SK-N-SH (cell line): Measurements from ENCODE around the gene VRK2.

Experiments used
- CHD2 ChIP-seq: fragments of 150-350 bp; IDR thresholded peaks from 2 replicates; pipeline ENCODE4 v1.6.1; 2018; ENCODE audit warnings: low read length; ENCODE audit not compliant: partially characterized antibody
- ELF1 ChIP-seq: IDR thresholded peaks from 2 replicates; pipeline ENCODE4 v1.4.0; 2012
- EP300 ChIP-seq, 2 experiments: IDR thresholded peaks; 2 replicates each; pipeline versions ENCODE4 v1.4.0 to v1.6.1; 2012; ENCODE audit warnings: borderline replicate concordance in 1 of 2, low read depth in 1 of 2, low read length in 1 of 2
- EZH2phosphoT487 ChIP-seq: fragments of 200-600 bp; sonication (generic); IDR thresholded peaks from 2 replicates; pipeline ENCODE4 v1.6.1; 2017; ENCODE audit warnings: low read depth, mixed run types, mild to moderate bottlenecking, antibody characterized with exemption, moderate library complexity, borderline replicate concordance
- FOXJ3 ChIP-seq: sonication (generic); formaldehyde crosslinking; IDR thresholded peaks from 2 replicates; pipeline ENCODE4 v1.5.1; 2020; ENCODE audit warnings: mild to moderate bottlenecking, missing genetic modification reagents
- GABPA ChIP-seq: IDR thresholded peaks from 2 replicates; pipeline ENCODE4 v1.4.0; 2012; ENCODE audit warnings: low read depth, mild to moderate bottlenecking
- GATA2 ChIP-seq: sonication (generic); formaldehyde crosslinking; IDR thresholded peaks from 2 replicates; pipeline ENCODE4 v1.5.0; 2020; ENCODE audit warnings: mild to moderate bottlenecking, missing genetic modification reagents
- MAX ChIP-seq: IDR thresholded peaks from 2 replicates; pipeline ENCODE4 v1.4.0; 2012; ENCODE audit warnings: low read depth
- POLR2AphosphoS5 ChIP-seq: IDR thresholded peaks from 2 replicates; pipeline ENCODE4 v1.6.1; 2012; ENCODE audit warnings: low read depth, low read length
- RCOR1 ChIP-seq: fragments of 150-350 bp; IDR thresholded peaks from 2 replicates; pipeline ENCODE4 v1.6.1; 2017; ENCODE audit warnings: antibody characterized with exemption, low read length
- SMC3 ChIP-seq: IDR thresholded peaks from 2 replicates; pipeline ENCODE4 v1.6.1; 2012; ENCODE audit warnings: low read depth, low read length, improper control_type of control experiment
- TAF1 ChIP-seq: IDR thresholded peaks from 2 replicates; pipeline ENCODE4 v1.6.1; 2012; ENCODE audit warnings: low read depth, mild to moderate bottlenecking, low read length, moderate library complexity, borderline replicate concordance
- TF ChIP-seq, protein P1 (sequence below): fragments of 200-600 bp; sonication (generic); IDR thresholded peaks from 2 replicates; pipeline ENCODE4 v1.6.1; 2017; ENCODE audit warnings: antibody characterized with exemption, mild to moderate bottlenecking, moderate library complexity
- TF ChIP-seq, protein P2 (sequence below): fragments of 150-350 bp; IDR thresholded peaks from 2 replicates; pipeline ENCODE4 v1.6.1; 2017; ENCODE audit warnings: antibody characterized with exemption, low read length, low read depth, borderline replicate concordance

DNA sequence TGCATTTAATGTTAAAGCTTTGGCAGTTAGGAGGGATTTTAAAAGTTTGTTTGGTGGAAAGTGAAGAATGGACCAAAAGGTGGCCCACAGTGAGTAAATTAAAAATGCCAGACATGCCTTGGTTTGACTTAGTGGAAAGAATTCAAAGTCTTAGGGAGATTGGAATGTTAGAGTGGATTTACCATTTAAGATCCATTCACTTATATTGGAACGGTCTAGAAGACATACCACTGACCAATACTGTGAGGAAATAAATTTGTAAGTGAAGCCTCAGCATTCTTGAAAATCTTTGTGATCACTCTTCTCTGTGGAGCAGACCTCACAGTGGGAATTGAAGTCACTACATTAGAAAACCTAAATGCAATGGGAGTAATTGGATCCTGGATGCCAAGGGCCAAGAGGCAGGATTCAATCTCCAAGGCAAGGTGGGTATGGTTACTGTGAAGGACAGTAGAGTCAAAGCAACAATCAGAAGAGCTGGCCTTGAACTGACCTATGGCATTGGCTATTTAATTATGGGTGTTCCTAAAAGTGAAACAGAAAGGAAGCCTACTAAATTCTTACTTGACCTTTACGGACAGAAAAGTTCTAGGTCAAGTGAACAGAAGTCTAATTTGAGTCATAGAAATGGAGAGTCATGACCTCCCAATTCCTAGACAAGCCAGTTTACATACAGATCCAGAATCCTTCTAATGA is 40.2 kb upstream of the VRK2 start:
- TF ChIP-seq FOXJ3 (CRISPR knock-in tag) (no peak), SMC3 (no peak), TAF1 (no peak), GATA2 (CRISPR knock-in tag) (no peak), MAX (no peak), CHD2 (no peak), RCOR1 (no peak), ELF1 (no peak), GABPA (no peak), POLR2AphosphoS5 (no peak), EZH2phosphoT487 (no peak), EP300 (IDR thresholded peaks at IDR 0.05; ENCODE audit: borderline replicate concordance in 1 of 2, low read depth in 1 of 2, low read length in 1 of 2) (no peak)
- TF ChIP-seq, protein P1, sequence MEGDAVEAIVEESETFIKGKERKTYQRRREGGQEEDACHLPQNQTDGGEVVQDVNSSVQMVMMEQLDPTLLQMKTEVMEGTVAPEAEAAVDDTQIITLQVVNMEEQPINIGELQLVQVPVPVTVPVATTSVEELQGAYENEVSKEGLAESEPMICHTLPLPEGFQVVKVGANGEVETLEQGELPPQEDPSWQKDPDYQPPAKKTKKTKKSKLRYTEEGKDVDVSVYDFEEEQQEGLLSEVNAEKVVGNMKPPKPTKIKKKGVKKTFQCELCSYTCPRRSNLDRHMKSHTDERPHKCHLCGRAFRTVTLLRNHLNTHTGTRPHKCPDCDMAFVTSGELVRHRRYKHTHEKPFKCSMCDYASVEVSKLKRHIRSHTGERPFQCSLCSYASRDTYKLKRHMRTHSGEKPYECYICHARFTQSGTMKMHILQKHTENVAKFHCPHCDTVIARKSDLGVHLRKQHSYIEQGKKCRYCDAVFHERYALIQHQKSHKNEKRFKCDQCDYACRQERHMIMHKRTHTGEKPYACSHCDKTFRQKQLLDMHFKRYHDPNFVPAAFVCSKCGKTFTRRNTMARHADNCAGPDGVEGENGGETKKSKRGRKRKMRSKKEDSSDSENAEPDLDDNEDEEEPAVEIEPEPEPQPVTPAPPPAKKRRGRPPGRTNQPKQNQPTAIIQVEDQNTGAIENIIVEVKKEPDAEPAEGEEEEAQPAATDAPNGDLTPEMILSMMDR, result no peak
- TF ChIP-seq, protein P2, sequence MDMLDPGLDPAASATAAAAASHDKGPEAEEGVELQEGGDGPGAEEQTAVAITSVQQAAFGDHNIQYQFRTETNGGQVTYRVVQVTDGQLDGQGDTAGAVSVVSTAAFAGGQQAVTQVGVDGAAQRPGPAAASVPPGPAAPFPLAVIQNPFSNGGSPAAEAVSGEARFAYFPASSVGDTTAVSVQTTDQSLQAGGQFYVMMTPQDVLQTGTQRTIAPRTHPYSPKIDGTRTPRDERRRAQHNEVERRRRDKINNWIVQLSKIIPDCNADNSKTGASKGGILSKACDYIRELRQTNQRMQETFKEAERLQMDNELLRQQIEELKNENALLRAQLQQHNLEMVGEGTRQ, result no peak
